GM18858 (cell line): ENCODE measurements around the gene TPT1.
"Not testable (repeated sequence)": the region's sequence is repeated elsewhere in the genome, so short reads cannot be mapped to it uniquely, and the experiment has no call there.

Experiments used
- ATAC-seq: cut with Tn5 transposase; IDR thresholded peaks from one replicate; pipeline ENCODE4 v1.9.1; 2021; ENCODE audit not compliant: unreplicated experiment

Gene TPT1

GRCh38 chr13:45341034-45341798 lies at the start of gene TPT1:
Gene TPT1 (minus strand): TSS chr13:45341183. CDS start chr13:45341069, 114 bp downstream.
- ATAC-seq: peak; percentile 76

GRCh38 chr13:45390348-45390747 lies 49.4 kb upstream of the TPT1 start:
- not testable (repeated sequence) for ATAC-seq

- no peak for ATAC-seq
Measured at GRCh38 chr13:45388664-45389063, 47.7 kb upstream of the TPT1 start.

- not testable (repeated sequence) for ATAC-seq
Measured at GRCh38 chr13:45386892-45387575, 46.1 kb upstream of the TPT1 start.

- no peak for ATAC-seq
Measured at GRCh38 chr13:45385907-45386553, 45.0 kb upstream of the TPT1 start.

- no peak for ATAC-seq
Measured at GRCh38 chr13:45385320-45385719, 44.3 kb upstream of the TPT1 start.

- ATAC-seq: no peak
Measured at GRCh38 chr13:45384474-45385174, 43.6 kb upstream of the TPT1 start.

GRCh38 chr13:45382739-45383138 lies 41.8 kb upstream of the TPT1 start:
- not testable (repeated sequence) for ATAC-seq

- ATAC-seq: no peak
Measured at GRCh38 chr13:45381196-45381595, 40.2 kb upstream of the TPT1 start.

GRCh38 chr13:45380708-45381107 lies 39.7 kb upstream of the TPT1 start:
- ATAC-seq: not testable (repeated sequence)

GRCh38 chr13:45379516-45379915 lies 38.5 kb upstream of the TPT1 start:
- not testable (repeated sequence) for ATAC-seq

GRCh38 chr13:45378786-45379185 lies 37.8 kb upstream of the TPT1 start:
- not testable (repeated sequence) for ATAC-seq

- not testable (repeated sequence) for ATAC-seq
Measured at GRCh38 chr13:45377314-45377713, 36.3 kb upstream of the TPT1 start.

GRCh38 chr13:45376651-45377050 lies 35.7 kb upstream of the TPT1 start:
- ATAC-seq: not testable (repeated sequence)

GRCh38 chr13:45374917-45375316 lies 33.9 kb upstream of the TPT1 start:
- no peak for ATAC-seq

GRCh38 chr13:45373162-45373547 lies 32.2 kb upstream of the TPT1 start:
- no peak for ATAC-seq

GRCh38 chr13:45372189-45373161 lies 31.5 kb upstream of the TPT1 start:
- no peak for ATAC-seq

GRCh38 chr13:45370922-45371406 lies 30.0 kb upstream of the TPT1 start:
- ATAC-seq: no peak

GRCh38 chr13:45369116-45369515 lies 28.1 kb upstream of the TPT1 start:
- ATAC-seq: no peak

- ATAC-seq: no peak
Measured at GRCh38 chr13:45368571-45368970, 27.6 kb upstream of the TPT1 start.
